ENCODE data around the gene STAT4.

DNA sequence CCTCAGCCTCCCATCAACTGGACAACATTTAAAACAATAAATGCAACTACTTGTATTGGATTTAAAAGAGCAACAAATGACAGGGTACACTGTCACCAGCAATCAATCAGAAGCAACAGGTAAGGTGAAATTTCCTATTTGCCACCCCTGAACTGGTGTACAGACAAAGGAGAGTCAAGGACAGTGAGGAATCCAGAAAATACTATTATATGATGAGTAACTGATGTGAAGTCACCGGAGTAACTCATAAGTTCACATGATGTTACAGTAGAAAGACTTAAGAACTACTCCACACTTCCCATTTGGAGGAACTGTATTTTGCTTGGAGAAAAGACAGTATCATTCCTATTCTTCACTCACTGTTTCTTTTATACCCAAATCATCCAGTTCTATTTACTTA, 132.7 kb downstream of the STAT4 start:
- no peak for TF ChIP-seq RBAK (tag by site-specific recombination; IDR thresholded peaks at IDR 0.05)
- TF ChIP-seq, protein P1, sequence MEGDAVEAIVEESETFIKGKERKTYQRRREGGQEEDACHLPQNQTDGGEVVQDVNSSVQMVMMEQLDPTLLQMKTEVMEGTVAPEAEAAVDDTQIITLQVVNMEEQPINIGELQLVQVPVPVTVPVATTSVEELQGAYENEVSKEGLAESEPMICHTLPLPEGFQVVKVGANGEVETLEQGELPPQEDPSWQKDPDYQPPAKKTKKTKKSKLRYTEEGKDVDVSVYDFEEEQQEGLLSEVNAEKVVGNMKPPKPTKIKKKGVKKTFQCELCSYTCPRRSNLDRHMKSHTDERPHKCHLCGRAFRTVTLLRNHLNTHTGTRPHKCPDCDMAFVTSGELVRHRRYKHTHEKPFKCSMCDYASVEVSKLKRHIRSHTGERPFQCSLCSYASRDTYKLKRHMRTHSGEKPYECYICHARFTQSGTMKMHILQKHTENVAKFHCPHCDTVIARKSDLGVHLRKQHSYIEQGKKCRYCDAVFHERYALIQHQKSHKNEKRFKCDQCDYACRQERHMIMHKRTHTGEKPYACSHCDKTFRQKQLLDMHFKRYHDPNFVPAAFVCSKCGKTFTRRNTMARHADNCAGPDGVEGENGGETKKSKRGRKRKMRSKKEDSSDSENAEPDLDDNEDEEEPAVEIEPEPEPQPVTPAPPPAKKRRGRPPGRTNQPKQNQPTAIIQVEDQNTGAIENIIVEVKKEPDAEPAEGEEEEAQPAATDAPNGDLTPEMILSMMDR (tag by site-specific recombination; IDR thresholded peaks at IDR 0.05) = no peak
- no peak for TF ChIP-seq ZXDB (tag by site-specific recombination; IDR thresholded peaks at IDR 0.05)
- TF ChIP-seq, protein P2, sequence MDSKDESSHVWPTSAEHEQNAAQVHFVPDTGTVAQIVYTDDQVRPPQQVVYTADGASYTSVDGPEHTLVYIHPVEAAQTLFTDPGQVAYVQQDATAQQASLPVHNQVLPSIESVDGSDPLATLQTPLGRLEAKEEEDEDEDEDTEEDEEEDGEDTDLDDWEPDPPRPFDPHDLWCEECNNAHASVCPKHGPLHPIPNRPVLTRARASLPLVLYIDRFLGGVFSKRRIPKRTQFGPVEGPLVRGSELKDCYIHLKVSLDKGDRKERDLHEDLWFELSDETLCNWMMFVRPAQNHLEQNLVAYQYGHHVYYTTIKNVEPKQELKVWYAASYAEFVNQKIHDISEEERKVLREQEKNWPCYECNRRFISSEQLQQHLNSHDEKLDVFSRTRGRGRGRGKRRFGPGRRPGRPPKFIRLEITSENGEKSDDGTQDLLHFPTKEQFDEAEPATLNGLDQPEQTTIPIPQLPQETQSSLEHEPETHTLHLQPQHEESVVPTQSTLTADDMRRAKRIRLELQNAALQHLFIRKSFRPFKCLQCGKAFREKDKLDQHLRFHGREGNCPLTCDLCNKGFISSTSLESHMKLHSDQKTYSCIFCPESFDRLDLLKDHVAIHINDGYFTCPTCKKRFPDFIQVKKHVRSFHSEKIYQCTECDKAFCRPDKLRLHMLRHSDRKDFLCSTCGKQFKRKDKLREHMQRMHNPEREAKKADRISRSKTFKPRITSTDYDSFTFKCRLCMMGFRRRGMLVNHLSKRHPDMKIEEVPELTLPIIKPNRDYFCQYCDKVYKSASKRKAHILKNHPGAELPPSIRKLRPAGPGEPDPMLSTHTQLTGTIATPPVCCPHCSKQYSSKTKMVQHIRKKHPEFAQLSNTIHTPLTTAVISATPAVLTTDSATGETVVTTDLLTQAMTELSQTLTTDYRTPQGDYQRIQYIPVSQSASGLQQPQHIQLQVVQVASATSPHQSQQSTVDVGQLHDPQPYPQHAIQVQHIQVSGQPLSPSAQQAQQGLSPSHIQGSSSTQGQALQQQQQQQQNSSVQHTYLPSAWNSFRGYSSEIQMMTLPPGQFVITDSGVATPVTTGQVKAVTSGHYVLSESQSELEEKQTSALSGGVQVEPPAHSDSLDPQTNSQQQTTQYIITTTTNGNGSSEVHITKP (tag by site-specific recombination; IDR thresholded peaks at IDR 0.05) = no peak
- no peak for TF ChIP-seq BCL11A (tag by site-specific recombination; IDR thresholded peaks at IDR 0.05; ENCODE audit: low read depth)
- no peak for TF ChIP-seq MYNN (tag by site-specific recombination; IDR thresholded peaks at IDR 0.05; ENCODE audit: borderline replicate concordance)
- TF ChIP-seq GLI4 (tag by site-specific recombination; IDR thresholded peaks at IDR 0.05) = no peak

Data from HEK293 (cell line).